GM19463 (cell line): Measurements from ENCODE around the gene COLGALT1.
"Not testable (repeated sequence)": the region's sequence is repeated elsewhere in the genome, so short reads cannot be mapped to it uniquely, and the experiment has no call there.

Experiments
- ATAC-seq: cut with Tn5 transposase; IDR thresholded peaks from one replicate; pipeline ENCODE4 v1.9.1; 2021; ENCODE audit warnings: mild to moderate bottlenecking, moderate library complexity; ENCODE audit not compliant: unreplicated experiment

Gene COLGALT1

DNA sequence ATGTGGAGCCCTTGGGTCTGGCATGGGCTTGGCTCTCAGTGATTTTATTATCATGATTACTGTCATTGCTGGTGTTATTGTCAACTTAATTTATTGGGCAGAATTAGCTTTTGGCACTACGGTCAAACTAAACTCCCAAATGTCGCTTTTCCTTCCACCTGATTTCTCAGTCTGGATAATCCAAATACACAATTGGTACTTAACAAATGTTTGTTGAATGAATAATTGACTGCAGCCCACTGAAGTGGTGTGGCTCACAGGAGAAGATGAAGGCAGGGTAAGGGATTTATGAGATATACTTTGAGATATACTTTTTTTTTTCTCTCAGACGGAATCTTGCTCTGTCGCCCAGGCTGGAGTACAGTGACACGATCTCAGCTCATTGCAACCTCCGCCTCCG is 1.5 kb downstream of the COLGALT1 start:
- no peak for ATAC-seq

DNA sequence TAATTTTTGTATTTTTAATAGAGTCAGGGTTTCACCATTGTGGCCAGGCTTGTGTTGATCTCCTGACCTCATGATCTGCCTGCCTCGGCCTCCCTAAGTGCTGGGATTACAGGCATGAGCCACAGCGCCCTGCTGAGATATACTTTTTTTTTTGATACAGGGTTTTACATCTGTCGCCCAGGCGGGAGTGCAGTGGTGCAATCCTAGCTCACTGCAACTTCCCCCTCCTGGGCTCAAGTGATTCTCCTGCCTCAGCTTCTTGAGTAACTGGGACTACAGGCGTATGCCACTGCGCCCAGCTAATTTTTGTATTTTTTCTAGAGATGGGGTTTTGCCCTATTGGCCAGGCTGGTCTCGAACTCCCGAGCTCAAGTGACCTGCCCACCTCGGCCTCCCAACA is 2.0 kb downstream of the COLGALT1 start:
- no peak for ATAC-seq

DNA sequence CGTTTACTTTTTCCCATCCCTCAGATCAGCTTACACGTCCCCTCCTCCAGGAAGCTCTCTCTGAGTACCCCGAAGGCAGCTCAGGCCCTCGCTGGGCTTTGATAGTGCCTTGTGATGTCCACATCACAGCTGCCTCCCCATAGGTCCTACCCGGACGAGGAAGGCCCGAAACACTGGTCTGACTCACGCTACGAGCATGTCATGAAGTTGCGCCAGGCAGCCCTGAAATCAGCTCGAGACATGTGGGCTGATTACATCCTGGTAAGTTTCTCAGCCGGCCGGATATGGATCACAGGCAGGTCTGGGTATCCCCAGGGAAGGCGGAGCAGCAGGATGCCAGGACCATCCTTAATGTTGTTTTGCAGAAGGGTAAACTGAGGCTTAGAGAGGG is 4.8 kb downstream of the COLGALT1 start:
- no peak for ATAC-seq

DNA sequence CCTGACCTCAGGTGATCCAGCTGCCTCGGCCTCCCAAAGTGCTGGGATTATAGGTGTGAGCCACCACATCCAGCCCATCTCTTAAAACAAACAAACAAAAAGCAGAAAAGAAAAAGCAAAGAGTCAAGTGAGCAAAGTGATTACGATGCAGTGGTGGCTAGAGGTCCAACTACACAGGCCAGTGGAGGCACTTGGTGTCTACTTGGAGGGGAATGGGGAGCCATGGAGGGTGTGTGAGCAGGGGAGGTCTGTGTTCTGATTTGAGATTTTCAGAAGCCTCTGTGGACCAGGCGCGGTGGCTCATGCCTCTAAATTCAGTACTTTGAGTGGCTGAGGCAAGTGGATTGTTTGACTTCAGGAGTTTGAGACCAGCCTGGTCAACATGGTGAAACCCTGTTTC is 6.6 kb downstream of the COLGALT1 start:
- ATAC-seq, result no peak

DNA sequence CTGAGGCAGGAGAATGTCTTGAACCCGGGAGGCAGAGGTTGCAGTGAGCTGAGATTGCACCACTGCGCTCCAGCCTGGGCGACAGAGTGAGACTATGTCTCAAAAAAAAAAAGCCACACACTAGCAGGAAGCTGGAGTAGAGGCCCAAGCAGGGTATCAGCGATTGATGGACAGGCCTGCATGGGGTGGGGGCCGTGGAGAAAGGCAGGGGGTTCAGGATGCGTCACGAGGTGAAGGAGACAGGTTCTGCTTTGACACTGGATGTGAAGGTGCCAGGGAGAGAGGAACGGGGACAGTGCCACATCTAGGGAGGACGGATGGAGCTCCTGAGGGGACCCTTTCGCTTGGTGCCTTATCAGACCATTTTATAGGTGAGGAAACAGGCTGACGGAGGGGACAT is 7.1 kb downstream of the COLGALT1 start:
- ATAC-seq, result no peak

DNA sequence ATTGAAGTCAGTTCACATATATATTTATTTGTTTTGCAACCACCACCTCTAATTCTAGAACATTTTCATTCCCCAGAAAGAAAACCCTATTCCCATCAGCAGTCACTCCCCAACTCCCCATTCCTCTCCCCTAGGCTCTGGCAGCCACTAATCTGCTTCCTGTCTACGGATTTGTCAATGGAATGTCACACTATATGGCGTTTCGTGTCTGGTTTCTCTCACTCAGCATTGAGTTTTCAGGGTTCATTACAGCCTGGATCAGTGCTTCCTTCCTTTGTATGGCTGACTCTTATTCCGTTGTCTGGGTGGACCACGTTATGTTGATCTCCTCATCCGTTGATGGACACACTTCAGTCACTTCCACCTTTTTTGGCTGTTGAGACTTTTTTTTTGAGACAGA is 9.3 kb downstream of the COLGALT1 start:
- ATAC-seq, result no peak

DNA sequence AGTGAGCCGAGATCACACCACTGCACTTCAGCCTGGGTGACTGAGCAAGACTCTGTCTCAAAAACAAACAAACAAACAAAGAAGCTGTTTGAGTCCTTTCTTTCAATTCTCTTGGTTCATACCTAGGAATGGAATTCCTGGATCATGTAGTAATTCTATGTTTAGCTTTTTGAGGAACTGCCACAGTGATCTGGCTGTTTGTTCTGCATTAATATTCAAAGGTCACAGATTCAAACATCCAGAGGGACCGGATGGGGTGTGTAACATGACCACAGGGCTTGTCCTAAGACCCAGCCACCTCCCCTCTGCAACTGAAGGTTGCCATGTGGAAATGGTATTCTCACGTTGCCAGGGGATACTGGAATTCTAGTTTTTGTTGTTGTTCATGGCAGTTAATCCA is 10.2 kb downstream of the COLGALT1 start:
- ATAC-seq, result no peak

DNA sequence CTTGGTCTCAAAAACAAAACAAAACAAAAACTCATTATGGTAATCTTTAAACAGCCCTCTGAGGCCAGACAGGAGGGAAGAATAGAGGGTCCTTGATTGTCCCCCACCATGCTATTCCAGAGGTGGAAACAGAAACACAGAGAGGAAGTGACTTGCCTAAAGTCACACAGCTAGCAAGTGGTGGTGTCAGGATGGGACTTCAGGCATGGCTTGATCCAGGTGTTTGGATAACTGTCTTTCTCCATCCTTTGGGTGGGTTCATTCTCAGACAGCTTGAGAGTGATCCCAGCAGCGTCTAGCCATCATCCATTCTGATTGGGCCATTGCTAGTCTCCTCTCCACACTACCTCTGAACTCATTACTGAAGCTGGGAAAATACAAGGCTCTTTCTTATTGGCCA is 12.5 kb downstream of the COLGALT1 start:
- no peak for ATAC-seq

DNA sequence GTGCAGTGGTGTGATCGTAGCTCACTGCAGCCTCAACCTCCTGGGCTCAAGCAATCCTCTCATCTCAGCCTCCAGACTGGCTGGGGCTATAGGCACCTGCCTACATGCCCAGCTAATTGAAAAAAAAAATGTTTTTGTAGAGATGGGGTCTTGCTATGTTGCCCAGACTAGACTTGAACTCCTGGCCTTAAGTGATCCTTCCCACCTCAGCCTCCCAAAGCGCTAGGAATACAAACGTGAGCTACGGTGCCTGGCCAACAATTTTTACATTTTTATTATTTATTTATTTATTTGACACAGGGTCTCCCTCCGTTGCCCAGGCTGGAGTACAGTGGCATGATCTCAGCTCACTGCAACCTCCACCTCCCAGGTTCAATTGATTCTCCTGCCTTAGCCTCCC is 14.8 kb downstream of the COLGALT1 start:
- not testable (repeated sequence) for ATAC-seq

DNA sequence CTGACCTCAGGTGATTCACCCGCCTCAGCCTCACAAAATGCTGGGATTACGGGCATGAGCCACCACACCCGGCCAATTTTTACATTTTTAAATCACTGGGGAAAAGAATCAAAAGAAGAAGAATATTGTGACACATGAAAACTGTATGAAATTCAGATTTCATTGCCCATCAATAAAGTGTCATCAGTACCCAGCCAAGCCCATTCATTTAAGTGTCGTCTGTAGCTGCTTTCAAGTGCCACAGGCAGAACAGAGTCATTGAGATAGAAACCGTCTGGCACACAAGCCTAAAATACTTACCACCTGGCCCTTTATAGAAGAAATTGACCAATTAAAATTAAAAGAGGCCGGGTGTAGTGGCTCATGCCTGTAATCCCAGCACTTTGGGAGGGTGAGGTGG is 15.3 kb downstream of the COLGALT1 start:
- no peak for ATAC-seq

DNA sequence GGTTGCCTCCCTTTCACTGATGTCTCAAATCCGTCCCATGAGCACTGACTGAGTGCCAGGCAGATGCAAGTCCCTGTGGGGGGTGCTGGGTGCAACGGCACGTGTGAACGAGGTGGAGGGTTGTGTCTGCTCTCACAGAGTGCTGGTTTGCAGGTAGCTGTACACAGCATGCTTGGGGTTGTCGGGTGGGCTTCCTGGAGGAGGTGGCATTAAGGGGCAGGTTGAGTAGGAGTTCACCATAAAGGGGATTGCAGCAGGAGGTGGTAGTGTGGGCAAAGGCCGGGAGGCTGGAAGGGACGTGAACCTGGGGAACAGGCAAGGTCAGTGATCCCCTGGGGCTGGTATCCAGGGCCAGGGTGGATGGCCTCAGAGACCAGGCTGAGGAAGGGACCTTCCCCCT is 17.2 kb downstream of the COLGALT1 start:
- no peak for ATAC-seq

DNA sequence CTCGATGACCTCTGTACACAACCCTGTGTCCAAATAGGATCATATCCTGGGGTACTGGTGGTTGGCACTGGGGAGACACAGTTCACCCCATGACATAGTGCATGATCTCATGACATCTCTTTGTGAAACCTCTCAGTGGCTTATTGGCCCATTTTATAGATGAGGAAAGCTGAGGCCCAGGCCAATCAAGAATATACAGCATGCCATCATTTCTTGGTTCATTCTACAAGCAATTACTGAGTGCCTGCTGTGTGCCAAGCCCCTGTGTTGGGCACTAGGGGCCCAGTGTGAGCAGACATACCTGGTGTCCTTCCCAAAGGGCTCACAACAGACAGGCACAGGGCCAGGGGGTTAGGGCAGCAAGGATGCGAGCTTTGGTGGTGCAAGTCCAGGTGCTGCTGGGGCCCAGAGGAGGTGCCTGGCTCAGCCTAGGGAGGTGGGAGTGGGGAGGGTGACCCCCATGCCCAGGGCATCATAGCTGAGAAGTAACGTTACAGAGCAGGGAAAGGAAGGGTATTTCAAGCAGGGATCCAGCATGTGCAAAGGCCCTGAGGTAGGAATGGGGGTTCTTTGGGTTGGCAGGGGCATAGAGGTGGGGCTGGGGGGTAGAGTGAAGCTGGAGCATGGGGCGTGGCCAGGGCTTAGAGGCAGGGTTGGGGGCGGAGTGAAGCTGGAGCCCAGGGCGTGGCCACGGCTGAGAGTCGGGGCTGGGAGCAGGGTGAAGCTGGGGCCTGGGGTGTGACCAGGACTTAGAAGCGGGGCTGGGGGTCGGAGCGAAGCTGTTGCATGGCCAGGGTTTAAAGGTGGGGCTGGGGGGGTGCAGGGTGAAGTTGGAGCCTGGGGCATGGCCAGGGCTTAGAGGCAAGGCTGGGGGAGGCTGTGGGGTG is 20.7 kb downstream of the COLGALT1 start:
- no peak for ATAC-seq

DNA sequence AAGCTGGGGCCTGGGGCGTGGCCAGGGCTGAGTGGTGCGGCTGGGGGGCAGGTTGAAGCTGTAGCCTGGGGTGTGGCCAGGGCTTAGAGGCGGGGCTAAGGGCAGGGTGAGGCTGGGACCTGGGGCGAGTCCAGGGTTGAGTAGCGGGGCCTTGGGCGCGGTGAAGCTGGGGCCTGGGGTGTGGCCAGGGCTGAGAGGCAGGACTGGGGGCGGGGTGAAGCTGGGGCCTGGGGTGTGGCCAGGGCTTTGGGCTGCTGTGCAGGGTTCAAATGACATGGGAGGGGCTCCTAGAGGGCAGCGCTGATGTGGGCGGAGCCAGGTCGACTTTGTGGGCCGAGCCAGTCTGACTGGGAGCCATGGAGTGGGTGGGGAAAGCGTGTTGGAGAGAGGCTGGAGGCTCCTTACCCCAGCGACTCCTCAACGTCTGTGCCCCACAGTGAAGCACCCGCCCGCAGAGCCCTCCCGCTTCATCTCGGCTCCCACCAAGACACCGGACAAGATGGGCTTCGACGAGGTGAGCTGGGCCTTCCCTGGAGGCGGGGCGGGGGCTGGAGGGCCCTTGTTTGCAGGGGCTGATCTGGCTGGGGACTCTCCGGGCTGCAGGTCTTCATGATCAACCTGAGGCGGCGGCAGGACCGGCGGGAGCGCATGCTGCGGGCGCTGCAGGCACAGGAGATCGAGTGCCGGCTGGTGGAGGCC is 21.5 kb downstream of the COLGALT1 start:
- ATAC-seq, result no peak

DNA sequence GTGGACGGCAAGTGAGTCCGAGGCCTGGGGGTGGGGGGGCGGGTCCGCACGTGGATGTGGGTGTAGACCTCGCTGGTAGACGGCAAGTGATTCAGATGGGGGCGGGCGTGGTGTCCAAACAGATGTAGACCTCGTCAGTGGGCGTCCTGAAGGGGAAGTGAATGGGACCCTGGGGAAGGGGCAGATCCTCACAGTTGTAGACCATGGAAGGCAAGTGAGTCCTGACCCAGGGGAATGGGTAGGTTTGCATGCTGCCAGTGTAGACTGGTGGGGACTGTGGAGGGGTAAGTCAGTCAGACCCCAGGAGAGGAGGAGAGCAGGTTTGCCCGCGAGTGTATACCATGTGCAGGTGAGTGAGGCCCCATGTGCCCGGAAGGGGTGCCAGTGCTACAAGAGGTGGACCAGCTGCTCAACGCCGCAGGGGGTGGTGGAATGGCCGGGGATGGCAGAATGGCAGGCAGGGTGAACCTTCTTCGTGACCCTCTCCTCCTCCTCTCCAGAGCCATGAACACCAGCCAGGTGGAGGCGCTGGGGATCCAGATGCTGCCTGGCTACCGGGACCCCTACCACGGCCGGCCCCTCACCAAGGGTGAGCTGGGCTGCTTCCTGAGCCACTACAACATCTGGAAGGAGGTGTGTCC is 22.1 kb downstream of the COLGALT1 start:
- ATAC-seq, result no peak

DNA sequence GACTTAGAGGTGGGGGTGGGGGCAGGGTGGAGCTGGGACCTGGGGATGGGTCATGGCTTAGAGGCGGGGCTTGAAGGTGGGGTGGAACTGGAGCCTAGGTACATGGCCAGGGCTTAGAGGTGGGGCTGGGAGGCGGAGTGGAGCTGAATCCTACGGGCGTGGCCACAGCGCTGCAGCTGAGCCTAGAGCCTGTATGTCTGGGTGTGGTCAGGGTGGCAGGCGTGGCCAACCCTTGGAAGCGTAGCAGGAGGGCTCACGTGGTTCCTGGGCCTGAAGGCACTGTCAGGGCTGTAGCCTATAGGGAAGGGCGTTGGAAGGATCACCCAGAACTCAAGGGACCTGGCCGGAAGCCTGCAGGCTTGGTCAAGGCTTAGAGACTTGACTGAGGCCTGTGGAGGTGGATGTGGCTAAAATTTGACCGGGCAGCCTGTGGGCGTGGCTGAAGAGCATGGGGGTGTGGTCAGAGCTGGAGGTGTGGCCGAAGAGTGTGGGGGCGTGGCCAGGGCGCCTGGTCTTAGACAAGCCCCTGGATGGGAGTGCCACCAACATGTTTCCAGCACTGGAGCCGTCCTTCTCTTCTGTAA is 24.3 kb downstream of the COLGALT1 start:
- ATAC-seq, result no peak

DNA sequence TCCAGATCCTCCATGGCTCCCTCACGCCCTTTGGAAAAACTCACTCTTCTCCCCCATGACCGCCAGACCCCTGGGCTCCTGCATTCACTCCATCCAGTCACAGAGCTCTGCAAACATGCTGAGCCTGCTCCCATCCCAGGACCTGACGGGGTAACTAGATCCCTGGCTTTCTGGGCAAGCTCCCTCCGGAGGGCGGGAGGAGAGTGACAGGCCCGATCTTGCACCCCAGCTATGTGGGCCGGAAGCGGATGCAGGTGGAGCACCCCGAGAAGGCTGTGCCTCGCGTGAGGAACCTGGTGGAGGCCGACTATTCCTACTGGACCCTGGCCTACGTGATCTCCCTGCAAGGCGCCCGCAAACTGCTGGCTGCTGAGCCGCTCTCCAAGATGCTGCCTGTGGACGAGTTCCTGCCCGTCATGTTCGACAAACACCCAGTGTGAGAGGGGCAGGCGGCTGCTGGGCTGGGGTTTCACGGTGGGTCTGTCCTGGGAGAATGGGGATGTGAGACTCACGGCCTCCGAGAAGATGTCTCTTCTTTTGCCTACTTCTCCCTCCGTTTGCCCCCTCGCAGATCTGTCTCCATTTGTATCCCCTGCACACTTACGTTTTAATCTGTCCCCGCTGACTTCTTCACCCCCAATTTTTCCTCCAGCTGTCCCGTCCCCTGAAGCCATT is 25.2 kb downstream of the COLGALT1 start:
- no peak for ATAC-seq

DNA sequence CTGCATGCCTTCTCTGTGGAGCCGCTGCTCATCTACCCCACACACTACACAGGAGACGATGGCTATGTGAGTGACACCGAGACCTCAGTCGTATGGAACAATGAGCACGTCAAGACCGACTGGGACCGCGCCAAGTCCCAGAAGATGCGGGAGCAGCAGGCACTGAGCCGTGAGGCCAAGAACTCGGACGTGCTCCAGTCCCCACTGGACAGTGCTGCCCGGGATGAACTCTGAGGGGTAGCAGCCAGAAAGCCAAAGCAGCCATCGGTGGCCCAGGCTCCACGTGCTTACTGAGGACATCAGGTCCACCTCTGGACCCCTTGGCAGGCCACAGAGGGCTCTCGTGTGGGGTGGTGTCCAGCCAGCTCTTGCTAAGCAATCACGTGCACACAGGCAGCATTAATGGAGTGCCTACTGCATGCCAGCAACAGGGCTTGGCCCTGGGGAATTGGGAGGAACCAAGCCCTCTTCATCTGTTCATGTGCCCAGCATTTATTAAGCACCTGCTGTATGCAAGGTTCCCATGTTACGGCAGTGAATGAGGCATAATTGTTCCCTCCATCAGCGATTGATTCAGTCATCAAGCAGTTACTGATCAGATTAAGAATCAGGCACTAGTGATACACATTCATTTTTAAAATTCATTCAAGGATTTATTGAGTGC is 25.9 kb downstream of the COLGALT1 start:
- ATAC-seq, result no peak

DNA sequence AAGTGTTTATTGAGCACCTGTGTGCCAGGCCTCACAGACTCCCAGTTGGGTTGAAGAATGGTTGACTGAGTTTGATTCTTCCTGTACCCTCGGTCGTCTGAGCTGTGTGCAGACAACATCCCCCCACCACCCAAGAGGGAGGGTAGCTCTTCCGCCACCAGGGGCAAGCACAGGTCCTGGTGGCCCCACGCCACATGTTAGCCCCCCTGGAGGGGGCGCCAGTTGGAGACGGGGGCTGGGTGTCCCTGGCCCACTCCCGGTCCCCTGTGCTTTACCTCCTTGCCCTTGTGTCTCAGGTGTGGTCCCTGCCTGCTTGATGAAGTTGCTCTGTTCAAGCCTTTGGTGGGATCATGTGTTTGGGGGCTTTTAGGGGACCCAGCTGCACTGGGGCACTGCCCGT is 27.2 kb downstream of the COLGALT1 start:
- no peak for ATAC-seq

DNA sequence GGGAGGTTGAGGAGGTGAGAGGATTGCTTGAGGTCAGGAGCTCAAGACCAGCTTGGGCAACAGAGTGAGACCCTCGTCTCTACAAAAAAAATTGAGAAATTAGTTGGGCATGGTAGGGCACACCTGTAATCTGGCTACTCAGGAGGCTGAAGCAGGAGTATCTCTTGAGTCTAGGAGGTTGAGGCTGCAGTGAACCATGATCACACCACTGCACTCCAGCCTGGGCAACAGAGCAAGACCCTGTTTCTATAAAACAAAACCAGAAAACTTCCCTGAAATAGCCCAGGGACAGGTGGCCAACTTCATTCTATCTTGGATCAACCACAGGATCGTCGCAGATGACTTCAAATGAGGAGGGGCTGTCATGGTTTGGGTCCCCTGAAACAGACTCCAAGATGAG is 28.7 kb downstream of the COLGALT1 start:
- no peak for ATAC-seq

DNA sequence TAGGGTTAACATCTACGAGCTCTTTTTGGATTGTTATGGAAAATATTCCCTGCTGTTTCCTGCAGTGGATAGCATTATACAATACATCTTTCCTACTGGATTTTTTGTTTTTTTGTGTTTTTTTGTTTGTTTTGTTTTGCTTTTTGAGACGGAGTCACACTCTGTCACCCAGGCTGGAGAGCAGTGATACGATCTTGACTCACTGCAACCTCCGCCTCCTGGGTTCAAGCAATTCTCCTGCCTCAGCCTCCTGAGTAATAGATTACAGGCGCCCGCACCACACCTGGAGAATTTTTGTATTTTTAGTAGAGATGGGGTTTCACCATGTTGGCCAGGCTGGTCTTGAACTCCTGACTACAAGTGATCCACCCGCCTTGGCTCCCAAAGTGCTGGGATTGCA is 29.9 kb downstream of the COLGALT1 start:
- not testable (repeated sequence) for ATAC-seq
